Measurements from ENCODE around the gene FERMT3.

The FERMT3 gene

GRCh38 chr11:64251016-64251752, 44.7 kb downstream of the FERMT3 start, which contains the start of gene PLCB3:
Gene PLCB3, plus strand, starts transcription at chr11:64251530. Its CDS starts 120 bp downstream, at chr11:64251650.
- DNase-seq = peak; percentile 73

GRCh38 chr11:64251753-64252002, 45.2 kb downstream of the FERMT3 start:
- no peak for DNase-seq

GRCh38 chr11:64252003-64252872, 45.7 kb downstream of the FERMT3 start:
- DNase-seq = no peak

- DNase-seq = no peak
Observed at GRCh38 chr11:64253043-64253442, 46.5 kb downstream of the FERMT3 start.

- DNase-seq = no peak
Observed at GRCh38 chr11:64253481-64253880, 47.0 kb downstream of the FERMT3 start.

GRCh38 chr11:64254326-64254725, 47.8 kb downstream of the FERMT3 start:
- no peak for DNase-seq

GRCh38 chr11:64255135-64256128, 48.9 kb downstream of the FERMT3 start:
- DNase-seq = no peak

GRCh38 chr11:64256300-64256699, 49.8 kb downstream of the FERMT3 start:
- no peak for DNase-seq

GRCh38 chr11:64258356-64258755, 51.8 kb downstream of the FERMT3 start:
- DNase-seq = no peak

GRCh38 chr11:64258946-64259532, 52.5 kb downstream of the FERMT3 start:
- DNase-seq = no peak

- no peak for DNase-seq
Observed at GRCh38 chr11:64259533-64260067, 53.1 kb downstream of the FERMT3 start.

- DNase-seq = no peak
Observed at GRCh38 chr11:64260147-64260708, 53.7 kb downstream of the FERMT3 start.

GRCh38 chr11:64261556-64262080, 55.1 kb downstream of the FERMT3 start:
- DNase-seq = no peak

GRCh38 chr11:64262271-64263002, 55.9 kb downstream of the FERMT3 start:
- DNase-seq = no peak

GRCh38 chr11:64263021-64263946, 56.8 kb downstream of the FERMT3 start:
- no peak for DNase-seq

GRCh38 chr11:64263947-64264317, 57.4 kb downstream of the FERMT3 start:
- no peak for DNase-seq

- DNase-seq = no peak
Observed at GRCh38 chr11:64264371-64264852, 57.9 kb downstream of the FERMT3 start.

- no peak for DNase-seq
Observed at GRCh38 chr11:64265176-64266160, 58.9 kb downstream of the FERMT3 start.

Data from activated CD4-positive, CD25-positive, alpha-beta regulatory T cell treated with anti-CD3 and anti-CD28 coated beads, Interleukin-2, amount 50 U/mL, for 72 hours (primary cell).